ELR (cell line): ENCODE measurements around the gene HYDIN.

Experiments
- DNase-seq: peaks from one replicate; pipeline ENCODE4 v3.0.0-alpha.2; 2015; ENCODE audit warnings: low read depth

The HYDIN gene

DNA sequence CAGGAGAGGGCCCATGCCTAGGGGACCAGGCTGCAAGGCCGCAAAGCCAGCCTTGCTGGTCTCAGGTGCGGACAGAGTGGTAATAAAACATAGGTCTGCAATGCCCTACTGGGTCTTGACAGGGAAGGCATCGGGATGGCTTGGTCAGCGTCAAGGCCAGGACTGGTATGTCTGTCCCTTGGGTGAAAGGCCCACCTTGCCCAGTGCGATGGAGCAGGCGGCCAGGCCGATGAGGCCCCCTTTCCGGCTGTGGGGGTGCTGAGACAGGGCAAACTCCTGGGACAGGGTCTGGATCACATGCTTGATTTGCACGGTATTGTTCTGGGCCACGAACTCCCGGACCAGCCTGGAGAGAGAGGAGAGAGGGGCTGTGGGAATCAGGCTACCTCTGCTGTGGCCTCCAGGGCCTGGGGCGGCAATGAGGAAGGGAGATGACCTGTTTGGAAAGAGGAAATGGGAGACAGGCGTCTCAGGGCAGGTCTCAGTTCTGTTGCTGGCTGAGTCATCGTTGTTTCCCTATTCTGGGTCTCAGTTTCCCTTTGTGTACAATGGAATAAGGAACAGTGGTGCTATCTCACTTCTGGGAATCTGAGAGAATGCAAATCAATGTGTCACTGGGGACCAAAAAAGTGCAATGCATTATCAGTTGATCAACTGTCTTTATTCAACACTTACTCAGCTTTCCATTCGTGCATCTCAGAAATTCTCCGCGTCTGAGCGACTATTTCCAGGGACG is 444.3 kb downstream of the HYDIN start:
- DNase-seq, result no peak

DNA sequence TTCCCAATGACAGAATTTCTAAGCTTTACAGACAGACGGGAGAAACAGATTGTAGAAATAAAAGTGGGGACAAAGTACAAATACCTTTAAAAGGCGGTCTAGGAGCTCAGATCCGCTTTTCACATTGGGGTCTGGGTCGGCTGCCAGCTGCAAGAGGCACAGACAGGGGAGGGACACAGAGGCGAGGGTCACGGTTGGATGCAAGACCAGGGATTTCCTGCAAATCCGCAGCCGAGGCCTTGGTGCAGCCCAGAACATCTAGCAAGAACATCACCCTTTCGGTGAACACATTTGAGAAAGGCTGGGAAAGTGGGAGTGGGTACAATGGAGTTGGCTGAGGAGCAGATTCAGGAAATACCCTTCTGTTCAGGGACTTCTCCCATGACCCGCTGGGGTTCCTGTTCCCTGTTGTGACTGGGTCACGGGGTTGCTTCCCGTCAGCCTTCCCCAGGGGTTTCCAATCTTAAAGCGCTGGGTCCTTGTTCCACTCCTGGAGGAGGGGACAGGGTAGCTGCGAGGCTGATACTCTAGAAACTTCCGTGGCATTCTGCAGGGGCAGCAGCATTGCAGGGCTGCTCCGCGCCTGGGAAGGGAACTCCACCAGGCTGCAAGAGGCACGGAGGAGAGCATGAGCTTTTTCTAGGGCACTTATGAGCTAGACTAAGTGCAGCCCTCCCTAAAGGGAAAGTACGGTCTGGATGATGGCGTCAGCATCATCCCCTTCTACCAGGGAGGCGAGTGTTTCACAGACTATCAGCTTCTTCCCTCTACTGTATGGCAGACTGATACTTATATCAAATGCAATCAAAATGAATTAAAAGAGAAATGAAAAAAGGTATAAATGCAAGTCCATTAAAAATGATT is 445.6 kb downstream of the HYDIN start:
- DNase-seq, result no peak

DNA sequence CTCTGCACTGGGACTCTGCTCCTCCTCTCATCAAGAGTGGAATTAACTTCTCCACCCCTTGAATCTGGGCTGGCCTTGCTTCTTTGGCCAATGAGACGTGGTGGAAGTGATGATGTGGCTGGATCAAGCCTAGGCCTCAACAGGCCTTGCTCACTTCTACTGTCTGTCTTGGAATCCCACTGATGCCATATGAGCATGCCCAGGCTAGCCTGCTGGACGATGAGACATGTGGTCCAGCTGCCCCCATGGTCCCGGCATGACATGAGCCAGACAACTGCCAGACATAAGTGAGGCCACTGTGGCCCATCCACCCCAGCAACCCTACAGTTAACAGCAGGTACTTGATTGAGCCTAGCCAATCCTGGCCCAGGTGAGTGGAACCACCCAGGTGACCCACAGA is 448.3 kb downstream of the HYDIN start:
- DNase-seq, result no peak

DNA sequence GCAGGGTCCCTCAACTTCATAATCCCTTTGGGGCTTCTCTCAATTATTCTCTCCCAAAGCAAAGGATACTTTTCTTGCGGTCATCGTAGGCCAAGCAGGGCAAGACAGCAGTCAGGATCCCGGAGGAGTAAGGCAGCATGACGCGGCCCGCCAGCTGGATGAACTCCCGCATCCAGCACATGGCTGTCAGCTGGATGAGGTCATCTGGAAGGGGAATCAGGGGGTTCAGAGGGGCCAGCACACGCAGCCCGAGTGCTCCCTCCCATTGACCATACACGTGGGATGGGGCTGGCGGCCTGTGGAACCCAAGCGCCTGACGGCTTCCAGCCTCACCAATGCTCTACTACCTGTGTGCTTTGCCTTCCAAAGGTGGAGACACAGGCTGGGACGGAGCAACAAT is 448.7 kb downstream of the HYDIN start:
- DNase-seq, result no peak

DNA sequence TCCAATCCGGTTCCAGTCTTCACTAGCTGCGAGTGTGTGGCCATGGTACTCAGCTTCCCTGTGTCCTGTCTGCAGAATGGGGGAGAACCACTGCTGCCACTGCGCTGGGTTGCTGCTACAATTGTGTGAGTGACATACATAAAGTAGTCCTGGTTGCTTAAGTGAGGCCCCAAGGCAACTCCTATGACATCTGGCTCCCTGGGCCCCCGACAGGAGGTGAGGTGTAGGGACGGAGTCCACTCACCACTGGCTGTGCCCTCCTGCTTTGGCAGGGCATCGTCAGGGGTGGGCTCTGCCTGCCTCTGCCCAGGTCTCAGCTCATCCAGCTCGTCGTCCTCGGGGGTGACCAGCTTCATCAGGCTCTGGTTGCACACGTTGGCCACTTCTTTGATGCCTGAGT is 450.0 kb downstream of the HYDIN start:
- no peak for DNase-seq

DNA sequence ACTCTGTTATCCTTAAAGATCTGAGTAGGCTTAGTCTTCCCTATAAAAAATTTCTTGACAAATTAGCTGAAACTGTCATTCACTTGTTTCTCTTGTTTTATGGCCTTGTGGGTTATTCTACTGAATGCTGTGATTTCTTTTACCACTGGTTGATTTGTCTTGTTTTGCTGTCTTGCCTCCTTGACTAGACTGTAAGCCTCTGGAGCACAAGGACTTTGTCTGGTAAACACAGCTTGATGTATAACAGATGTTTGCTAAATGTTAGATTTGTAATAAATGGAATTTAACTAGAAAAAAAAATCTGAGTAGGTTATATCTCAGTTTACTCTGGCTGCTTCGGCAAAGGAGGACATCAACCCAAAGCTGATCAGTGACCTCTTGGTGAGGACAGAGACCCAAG is 451.2 kb downstream of the HYDIN start:
- DNase-seq, result no peak

DNA sequence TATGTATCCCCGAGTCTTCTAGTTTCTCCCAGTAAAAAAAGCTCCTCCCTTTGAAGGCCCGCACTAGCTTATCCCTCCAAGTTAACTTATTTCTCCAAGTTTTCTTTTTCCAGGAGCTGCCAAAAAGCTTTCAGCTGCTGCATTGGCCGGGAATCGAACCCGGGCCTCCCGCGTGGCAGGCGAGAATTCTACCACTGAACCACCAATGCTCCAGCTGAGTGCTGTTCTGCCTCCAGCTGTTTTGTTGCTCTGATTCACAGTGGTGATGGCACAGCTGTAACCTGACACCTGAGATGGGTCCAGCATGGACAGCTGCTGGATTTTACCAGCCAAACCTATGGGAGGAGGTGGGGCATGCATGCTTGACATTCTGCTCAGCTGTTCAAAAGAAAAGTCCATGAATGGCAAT is 451.6 kb downstream of the HYDIN start:
- DNase-seq, result peak; percentile 83

DNA sequence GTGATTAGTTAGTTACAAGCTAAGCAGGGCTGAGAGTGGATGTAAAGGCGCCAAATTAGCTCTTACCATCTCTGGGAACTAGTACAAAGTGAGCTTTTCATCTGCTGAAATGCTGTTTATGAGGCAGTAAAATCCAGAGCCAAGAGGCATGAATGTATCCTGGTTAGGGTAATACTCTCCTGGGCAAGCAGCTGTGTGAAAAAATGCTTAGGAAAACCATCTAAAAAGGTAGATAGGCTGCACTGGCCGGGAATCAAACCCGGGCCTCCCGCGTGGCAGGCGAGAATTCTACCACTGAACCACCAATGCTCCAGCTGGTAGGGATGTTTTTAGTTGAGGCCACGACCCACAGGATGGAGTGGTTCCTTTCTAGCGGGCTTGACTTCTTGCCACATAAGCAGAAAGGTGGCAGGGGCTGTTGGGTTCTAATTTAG is 452.5 kb downstream of the HYDIN start:
- DNase-seq, result peak; percentile 30

DNA sequence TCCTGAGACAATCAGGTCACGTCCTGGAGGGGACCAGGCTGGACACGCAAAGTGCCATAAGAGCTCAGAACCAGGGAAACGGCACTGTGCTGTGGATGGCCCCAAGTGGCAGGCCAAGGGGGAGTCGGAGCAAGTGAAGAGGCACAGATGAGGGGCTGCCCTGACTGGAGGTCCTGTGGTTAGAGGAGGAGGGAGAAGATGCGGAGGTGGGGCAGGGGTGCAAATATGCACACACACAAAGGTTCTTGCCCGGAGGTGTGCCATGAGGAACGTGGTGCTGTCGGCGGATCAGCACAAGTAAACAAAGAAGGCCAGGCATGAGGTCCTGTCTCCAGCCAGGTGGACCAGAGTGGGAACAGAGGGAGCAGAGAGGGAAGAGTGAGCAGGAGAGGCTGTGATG is 453.0 kb downstream of the HYDIN start:
- DNase-seq, result no peak

DNA sequence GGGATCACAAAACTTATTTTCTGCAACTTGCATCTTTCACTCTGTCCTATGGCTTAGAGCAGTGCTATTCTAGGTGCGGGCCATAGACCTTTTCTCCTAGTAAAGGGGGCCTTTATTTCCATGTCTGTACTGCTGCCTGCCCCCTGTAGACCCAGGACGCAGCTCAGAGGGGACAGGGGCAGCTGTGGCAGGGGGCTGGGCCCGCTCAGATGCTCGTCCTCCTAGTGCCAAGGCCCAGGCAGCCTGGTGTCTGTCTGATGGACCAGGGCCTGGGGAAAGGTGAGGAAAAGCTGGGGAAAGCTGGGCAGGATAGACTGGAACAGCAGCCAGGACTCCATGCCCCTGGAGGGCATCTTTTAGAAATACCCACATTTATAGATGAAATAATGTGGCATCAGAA is 455.1 kb downstream of the HYDIN start:
- DNase-seq, result no peak

DNA sequence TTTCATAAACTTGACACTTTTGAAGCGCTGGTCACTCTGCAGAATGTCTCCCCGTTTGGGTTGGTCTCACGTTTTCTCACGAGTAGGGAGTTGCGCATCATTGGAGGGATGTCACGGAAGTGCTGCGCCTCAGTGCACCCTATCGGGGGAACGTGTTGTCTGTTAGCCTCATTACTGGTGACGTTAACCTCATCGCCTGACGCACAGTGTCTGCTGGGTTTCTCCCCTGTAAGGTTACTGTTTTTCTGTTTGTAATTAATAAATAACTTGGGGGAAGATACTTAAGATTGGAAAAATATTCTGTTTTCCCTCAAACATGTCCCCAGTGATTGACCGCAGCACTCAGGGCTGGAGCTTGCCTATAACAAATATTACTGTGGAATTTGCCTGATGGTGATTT is 456.3 kb downstream of the HYDIN start:
- no peak for DNase-seq

DNA sequence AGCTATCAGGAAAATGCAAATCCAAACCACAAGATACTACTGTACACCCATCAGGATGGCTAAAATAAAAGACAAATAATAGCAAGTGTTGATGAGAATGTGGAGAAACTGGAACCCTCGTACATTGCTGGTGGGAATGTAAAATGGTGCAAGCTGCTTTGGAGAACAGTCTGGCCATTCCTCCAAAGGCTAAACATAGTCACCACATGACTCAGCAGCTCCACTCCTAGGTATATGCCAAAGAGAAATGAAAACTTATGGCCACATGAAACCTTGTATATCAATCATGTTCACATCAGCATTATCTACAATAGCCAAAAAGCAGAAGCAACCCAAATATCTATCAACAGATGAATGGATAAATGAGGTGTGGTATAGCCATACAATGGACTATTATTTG is 458.0 kb downstream of the HYDIN start:
- peak; percentile 71 for DNase-seq

DNA sequence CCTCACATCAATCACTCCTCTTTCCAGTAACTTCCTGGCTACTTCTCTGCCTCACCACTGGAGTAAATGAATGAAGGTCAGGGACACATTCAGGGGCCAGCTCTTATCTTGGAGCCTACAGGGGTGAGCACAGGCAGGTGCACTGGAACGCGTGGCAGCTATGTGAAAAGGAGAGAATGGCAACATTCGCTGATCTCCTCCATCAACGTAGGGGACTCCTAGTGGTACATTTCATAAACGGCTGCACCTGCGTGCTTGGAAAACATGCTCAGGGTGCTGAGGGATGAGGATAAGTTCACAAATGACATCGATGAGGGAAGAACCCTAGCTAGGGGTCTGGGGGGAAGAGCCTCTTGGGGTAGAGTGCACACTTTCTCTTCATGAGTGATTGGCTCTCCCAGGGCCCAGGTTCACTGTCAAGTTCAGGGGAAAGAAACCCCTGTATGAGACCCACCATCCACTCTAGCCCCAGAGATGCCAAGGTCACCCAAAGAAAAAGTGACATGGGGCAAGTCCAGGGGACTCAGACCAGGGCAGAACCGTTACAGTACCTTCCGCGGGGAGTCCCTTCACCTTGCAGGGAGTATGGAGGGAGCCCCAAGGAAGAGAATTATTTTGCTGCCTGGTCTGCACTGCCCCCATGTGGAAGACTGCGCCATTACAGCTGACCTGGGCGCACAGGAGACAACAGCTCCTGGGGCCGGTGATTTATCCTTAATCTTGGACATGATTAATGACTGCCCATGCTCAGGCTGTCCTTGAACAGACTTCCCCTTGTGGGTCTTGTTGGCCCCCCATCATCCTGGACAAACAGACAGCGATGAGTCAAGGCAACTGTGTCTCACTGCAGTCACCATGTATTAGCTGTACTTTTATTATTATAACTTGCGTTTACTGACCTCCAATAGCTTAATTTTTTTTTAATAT is 459.6 kb downstream of the HYDIN start:
- DNase-seq, result peak; percentile 75

DNA sequence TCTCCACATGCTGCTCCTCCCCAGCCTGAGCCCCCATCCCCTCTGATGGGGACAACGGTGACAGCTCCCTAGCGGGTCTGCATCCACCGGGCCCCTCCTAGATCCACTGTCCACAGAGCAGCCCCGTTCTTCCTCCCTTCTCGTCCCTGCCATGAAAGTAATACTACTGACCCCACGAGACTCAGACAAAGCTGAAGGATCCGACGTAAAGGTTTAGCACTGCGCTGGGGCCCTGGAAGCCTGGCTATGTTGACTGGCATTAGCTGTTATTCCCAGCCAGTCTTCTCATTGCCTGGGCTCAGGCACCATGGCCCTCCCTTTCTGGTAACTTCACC is 460.3 kb downstream of the HYDIN start:
- no peak for DNase-seq

DNA sequence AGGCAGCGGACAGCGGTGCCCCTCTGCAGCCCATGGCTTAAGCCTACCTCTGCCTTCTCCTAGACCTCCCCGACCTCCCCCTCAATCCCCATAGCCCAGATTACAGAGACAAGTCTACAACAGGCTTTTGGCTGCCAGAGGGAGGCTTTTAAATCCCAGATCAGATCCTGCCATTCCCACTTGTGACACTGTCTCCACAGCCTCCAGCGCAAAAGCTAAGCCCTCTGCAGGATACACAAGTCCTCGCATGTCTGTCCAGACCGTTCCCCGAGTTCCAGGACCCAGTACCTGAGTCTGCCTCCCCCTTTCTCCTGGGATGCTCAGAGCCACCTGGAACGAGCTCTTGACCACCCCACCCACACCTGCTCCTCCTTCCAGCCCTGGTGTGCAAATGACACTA is 460.8 kb downstream of the HYDIN start:
- no peak for DNase-seq

DNA sequence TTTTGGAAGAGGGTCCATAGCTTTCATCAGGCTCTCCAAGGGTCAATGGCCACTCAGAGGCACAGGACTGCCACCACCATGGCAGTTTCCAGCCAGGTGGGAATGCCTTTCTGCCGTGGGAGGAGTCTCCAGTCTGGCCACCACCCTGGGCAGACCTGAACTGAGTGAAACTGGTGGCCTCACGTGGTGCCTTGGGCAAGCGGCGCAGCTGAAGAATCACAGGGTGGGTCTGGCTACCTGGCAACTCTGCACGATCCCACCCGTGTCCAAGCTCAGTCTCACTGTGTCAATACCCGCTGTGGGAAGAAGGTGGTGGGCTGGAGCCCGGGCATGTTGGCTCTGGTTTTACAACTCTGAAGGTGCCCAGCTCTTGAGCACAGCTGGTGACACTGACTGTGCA is 461.4 kb downstream of the HYDIN start:
- DNase-seq, result no peak

DNA sequence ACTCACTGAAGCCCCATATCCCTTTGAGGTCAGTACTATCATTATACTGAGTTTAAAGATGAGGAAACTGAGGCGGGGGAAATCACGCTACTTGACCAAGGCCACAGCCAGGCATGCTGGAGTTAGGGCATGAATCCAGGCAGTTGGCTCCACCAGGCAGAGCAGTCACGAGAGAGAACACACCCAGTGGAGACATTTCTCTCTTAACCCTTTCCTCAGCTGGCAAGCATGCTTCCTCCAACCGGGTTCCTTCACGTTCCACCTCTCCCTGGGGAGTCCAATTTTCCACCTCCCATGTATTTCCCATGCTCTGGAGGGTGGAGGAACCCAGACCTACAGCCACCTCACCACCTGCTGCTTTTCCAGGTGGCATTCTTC is 462.3 kb downstream of the HYDIN start:
- DNase-seq, result no peak

DNA sequence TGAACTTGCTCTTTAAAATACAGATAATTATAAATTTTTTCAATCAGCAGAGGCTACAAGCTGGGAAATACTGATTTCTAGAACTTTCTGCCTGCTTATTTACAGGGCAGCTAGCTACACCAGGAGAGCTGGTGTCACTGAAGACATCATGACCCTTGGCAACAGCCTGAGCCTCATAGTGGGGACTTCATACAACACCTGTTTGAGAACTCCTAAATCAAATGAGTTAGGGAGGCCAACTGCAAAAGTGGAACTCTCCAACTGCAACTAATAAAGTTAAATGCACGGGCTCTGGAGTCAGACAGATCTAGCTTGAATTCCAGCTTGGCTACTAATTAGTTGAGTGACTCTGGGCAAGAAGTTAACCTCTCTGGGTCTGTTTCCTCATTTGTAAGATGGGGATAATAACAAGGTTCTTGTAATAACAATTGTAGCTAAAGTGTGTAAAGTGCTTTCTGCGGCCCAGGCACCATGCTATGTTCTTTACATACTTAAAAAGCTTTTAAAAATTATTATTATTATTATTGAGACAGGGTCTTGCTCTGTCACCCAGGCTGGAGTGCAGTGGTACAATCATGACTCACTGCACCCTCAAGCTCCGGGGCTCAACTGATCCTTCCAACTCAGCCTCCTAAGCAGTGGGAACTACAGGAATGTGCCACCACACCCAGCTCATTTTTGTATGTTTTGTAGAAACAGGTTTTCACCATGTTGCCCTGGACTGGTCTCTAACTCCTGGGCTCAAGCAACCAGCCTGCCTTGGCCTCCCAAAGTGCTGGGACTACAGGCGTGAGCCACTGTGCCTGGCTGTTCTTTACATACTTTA is 462.9 kb downstream of the HYDIN start:
- peak; percentile 73 for DNase-seq

DNA sequence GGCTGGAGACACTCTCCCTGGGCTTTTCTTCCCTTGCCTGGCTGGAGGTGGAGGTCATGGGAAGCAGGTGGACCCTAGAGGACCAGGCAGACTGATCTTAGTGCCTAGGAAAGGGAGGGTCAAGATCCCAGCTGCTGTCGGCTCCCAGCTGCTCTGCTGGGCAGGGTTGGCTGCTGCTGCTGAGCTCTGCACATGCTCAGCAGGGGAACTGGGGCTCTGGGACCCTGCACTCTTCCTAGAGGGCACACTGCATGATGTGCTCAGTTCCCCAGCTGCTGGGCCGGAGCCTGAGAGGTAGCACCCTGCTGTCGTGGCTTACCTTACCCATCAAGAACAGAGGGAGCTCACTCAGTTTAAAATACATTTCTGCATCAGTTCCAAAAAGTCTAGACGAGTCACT is 463.9 kb downstream of the HYDIN start:
- DNase-seq, result no peak

DNA sequence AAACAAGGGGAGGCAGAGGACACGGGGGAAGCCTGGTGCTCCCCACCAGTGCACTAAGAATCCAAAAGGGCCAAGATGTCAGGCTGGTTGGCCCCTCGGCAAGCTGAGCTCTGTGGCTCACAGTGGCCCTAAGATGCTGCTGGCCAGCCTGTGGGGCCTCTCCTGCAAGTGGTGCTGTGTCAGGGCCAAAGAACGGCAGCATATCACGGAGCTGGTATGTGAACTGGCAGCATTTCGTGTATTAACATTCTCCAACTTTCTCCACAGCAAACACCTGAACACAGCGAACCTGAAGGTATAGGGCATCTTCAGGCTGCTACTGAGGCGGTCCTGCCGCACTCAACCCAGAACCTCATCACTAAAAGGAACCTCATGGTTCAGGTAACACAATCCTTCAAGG is 464.3 kb downstream of the HYDIN start:
- DNase-seq, result no peak

DNA sequence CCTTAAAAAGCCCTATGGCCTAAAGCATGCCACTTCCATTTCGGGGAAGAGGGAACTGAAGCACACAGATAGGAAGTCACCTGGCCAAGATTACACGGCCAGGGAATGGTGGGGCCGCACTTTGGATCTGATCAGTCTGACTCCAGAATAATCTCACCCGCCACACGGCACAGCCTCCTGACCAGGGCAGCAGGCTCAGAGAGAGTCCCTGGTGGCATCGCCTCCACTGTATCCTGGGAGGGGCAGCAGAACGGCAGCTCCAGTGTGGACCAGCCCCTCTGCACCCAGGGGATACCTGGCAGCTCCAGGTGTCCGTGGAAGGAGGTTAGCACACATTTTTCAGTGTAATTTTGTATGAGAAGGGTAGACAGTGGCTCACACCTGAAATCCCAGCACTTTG is 465.0 kb downstream of the HYDIN start:
- DNase-seq, result no peak

DNA sequence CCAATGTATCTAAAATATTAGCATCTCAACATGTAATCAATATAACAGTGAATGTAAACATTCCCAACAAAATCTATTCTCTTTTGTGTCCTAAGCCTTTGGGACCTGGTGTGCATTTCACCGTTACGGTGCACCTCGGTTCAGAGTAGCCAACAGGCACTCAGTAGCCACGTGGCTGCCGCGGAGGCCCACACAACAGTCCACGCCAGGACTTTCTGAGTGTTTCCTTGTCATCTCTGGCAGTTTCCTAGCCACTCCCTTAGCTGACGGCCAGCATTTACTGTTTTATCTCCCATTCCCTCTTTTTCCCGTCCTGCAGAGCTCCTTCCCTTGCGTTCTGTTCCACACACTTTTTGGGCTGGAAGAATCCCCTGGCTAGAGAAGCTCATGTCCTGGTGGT is 465.9 kb downstream of the HYDIN start:
- DNase-seq, result no peak
